ENCODE measurements around the gene LPCAT2. TPM values are rescaled to one million over a fixed set of nuclear protein-coding genes. Genes with fewer than 3 reads are reported as not detected.

LPCAT2 gene
- total RNA-seq, 1 donor from 2014 or later: 1.8 TPM

- no peak overlapping the region for H3K27ac Mint-ChIP-seq (ENCODE audit: unreplicated experiment)
- no peak for TF ChIP-seq CTCF (IDR thresholded peaks at IDR 0.05; ENCODE audit: partially characterized antibody, unreplicated experiment)
Measured at GRCh38 chr16:55508271-55508921, 476 bp upstream of the LPCAT2 start.

GRCh38 chr16:55510185-55510805, 1.4 kb downstream of the LPCAT2 start:
- Mint-ChIP-seq H3K27me3 (ENCODE audit: unreplicated experiment) (peaks cover 8% of the 10 kb centered on the region), H3K9me3 (ENCODE audit: unreplicated experiment) (no peaks in the 10 kb centered on the region), H3K4me3 (ENCODE audit: unreplicated experiment) (peak overlapping the region; percentile 74), H3K27ac (ENCODE audit: unreplicated experiment) (no peak overlapping the region), H3K4me1 (ENCODE audit: low read depth, unreplicated experiment) (peaks cover 10% of the 10 kb centered on the region), H3K36me3 (ENCODE audit: unreplicated experiment) (no peaks in the 10 kb centered on the region)
- no peak for DNase-seq
- TF ChIP-seq CTCF (IDR thresholded peaks at IDR 0.05; ENCODE audit: partially characterized antibody, unreplicated experiment): no peak

More at GRCh38 chr16:55508271-55508921, 476 bp upstream of the LPCAT2 start:
- Mint-ChIP-seq H3K36me3 (ENCODE audit: unreplicated experiment) (no peaks in the 10 kb centered on the region), H3K4me3 (ENCODE audit: unreplicated experiment) (peak overlapping the region; percentile 78), H3K9me3 (ENCODE audit: unreplicated experiment) (no peaks in the 10 kb centered on the region), H3K4me1 (ENCODE audit: low read depth, unreplicated experiment) (peaks cover 10% of the 10 kb centered on the region), H3K27me3 (ENCODE audit: unreplicated experiment) (peaks cover 8% of the 10 kb centered on the region)
- no peak for DNase-seq

- no peak for DNase-seq
- Mint-ChIP-seq H3K27ac (ENCODE audit: unreplicated experiment) (no peak overlapping the region), H3K4me1 (ENCODE audit: low read depth, unreplicated experiment) (peaks cover 4% of the 10 kb centered on the region), H3K9me3 (ENCODE audit: unreplicated experiment) (no peaks in the 10 kb centered on the region), H3K36me3 (ENCODE audit: unreplicated experiment) (no peaks in the 10 kb centered on the region), H3K27me3 (ENCODE audit: unreplicated experiment) (peaks cover 8% of the 10 kb centered on the region), H3K4me3 (ENCODE audit: unreplicated experiment) (no peak overlapping the region)
- no peak for TF ChIP-seq CTCF (IDR thresholded peaks at IDR 0.05; ENCODE audit: partially characterized antibody, unreplicated experiment)
Measured at GRCh38 chr16:55512941-55513340, 4.1 kb downstream of the LPCAT2 start.

GRCh38 chr16:55513616-55514015, 4.7 kb downstream of the LPCAT2 start:
- Mint-ChIP-seq H3K4me1 (ENCODE audit: low read depth, unreplicated experiment) (peaks cover 4% of the 10 kb centered on the region), H3K27me3 (ENCODE audit: unreplicated experiment) (peaks cover 7% of the 10 kb centered on the region), H3K36me3 (ENCODE audit: unreplicated experiment) (no peaks in the 10 kb centered on the region), H3K4me3 (ENCODE audit: unreplicated experiment) (no peak overlapping the region), H3K27ac (ENCODE audit: unreplicated experiment) (no peak overlapping the region), H3K9me3 (ENCODE audit: unreplicated experiment) (no peaks in the 10 kb centered on the region)
- DNase-seq: no peak
- TF ChIP-seq CTCF (IDR thresholded peaks at IDR 0.05; ENCODE audit: partially characterized antibody, unreplicated experiment): no peak

GRCh38 chr16:55515111-55515510, 6.2 kb downstream of the LPCAT2 start:
- H3K4me3 Mint-ChIP-seq (ENCODE audit: unreplicated experiment): no peak overlapping the region
- H3K9me3 Mint-ChIP-seq (ENCODE audit: unreplicated experiment): no peaks in the 10 kb centered on the region
- no peaks in the 10 kb centered on the region for H3K27me3 Mint-ChIP-seq (ENCODE audit: unreplicated experiment)
- no peaks in the 10 kb centered on the region for H3K4me1 Mint-ChIP-seq (ENCODE audit: low read depth, unreplicated experiment)
- no peaks in the 10 kb centered on the region for H3K36me3 Mint-ChIP-seq (ENCODE audit: unreplicated experiment)
- no peak for DNase-seq
- no peak overlapping the region for H3K27ac Mint-ChIP-seq (ENCODE audit: unreplicated experiment)
- no peak for TF ChIP-seq CTCF (IDR thresholded peaks at IDR 0.05; ENCODE audit: partially characterized antibody, unreplicated experiment)
